Fibroblast of skin of scalp (primary cell): ENCODE results near the gene PCDHGB3. TPM values are rescaled to one million over a fixed set of nuclear protein-coding genes. Genes with fewer than 3 reads are reported as not detected.
A peak's percentile ranks its signal among the peaks of the same experiment; 100 is the strongest.
"Not testable (repeated sequence)": the region's sequence is repeated elsewhere in the genome, so short reads cannot be mapped to it uniquely, and the experiment has no call there.

ENCODE experiments used
- DNase-seq: peaks from one replicate; pipeline ENCODE4 v3.0.0-alpha.2; 2013
- polyA plus RNA-seq, 2 experiments: library from polyadenylated mRNA; unstranded; fragments of 120-200 nt; gene quantifications; one replicate each; pipeline ENCODE4 v1.2.1, GENCODE V29; 2013; ENCODE audit not compliant: insufficient read length in 2 of 2

The PCDHGB3 gene
- 3.0 TPM for polyA plus RNA-seq (2013, experiment 1 of 2; ENCODE audit: insufficient read length)
- 2.6 TPM for polyA plus RNA-seq (2013, experiment 2 of 2; ENCODE audit: insufficient read length)

DNA sequence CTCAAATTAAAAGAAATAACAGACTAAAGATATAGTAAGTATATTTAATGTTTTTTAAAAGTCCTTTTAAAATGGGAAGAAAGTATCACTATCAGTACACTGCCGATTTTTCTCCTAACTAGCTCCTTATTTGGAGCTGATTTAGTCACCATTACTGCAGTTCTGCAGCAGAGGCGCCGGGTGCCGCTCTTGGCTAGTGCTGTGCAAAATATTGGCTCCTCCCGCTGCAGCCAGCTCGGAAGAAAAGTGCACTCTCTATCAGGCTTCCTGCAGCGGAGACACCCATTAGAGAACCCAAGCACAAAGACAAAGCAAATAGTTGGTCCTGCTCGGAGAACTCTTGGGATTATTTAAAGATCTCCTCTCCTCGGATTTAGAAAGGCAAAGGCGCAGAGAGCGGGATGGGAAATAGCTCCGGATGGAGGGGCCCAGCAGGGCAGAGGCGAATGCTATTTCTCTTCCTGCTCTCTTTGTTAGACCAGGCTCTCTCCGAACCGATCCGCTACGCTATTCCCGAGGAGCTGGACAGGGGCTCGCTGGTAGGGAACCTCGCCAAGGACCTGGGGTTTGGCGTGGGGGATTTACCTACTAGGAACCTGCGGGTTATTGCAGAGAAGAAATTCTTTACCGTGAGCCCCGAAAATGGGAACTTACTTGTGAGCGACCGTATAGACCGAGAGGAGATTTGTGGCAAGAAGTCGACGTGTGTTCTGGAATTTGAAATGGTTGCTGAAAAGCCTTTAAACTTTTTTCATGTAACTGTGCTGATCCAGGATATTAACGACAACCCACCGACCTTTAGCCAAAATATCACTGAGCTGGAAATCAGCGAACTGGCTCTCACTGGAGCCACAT is at the start of gene PCDHGB3:
Gene PCDHGB3 (plus strand): TSS at position 249 of the 855 bp plus-strand sequence. CDS start 153 bp downstream, at position 402.
- peak; percentile 66 for DNase-seq

GRCh38 chr5:141322261-141322660 is 47.8 kb upstream of the PCDHGB3 start:
- DNase-seq = no peak

DNA sequence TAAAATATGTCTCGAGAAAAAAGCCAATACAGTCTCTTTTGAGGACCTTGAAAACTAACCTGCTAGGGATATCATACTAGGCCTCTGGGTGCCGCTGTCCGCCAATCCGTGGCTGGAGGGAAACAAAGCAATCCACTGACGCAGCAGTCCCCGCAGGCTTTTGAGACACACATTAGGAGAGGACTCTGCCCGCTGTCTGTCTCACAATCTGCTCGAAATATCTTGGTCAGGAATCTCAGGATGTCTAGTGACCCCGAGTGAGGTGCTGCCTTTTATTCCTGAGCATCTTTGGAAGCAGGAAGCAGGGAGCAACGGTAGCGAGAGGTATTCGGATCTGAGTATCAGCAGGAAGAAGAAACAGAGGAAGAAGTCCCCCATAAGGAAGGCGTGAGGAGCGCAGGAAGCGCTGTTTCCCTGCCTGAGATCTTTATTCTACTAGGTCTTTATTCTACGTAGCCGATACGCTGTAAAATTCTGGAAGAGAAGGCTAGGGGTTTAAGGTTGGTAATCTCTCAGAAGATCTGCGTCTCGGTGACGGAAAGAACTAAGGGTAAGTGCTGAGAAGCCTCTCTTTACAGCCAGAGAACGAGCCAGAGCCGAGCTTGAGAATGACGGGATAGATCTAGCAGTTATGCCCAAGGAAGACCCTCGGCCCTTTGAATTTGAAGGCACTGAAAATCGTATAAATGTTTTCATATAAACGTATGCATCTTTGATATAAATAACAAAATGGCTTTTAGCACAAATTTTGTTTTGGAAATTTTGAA is 43.8 kb upstream of the PCDHGB3 start:
- DNase-seq = peak; percentile 76

DNA sequence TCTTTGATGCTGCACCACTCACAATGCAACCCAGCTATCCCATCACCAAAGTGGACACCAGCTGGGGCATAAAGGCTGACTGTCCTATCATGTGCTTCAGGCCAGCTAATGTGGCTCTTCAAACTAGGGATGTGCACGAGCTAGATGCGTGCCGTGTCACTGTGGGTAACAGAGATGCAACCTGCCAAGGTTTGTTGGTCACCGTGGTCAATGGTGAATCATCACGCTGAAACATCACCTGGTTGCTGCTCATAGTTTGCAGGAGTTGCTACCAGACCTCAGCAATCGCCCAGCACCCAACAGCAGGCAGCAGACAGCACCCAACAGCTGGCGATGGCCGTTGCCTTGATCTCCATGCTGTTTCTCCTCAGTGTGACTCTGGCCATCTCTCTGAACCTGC is 41.8 kb upstream of the PCDHGB3 start:
- no peak for DNase-seq

GRCh38 chr5:141330299-141331080 is 39.6 kb upstream of the PCDHGB3 start, which contains the start of gene PCDHGA1:
PCDHGA1 (plus strand) TSS chr5:141330514.
- peak; percentile 36 for DNase-seq

- DNase-seq = not testable (repeated sequence)
Observed at GRCh38 chr5:141332571-141332970, 37.5 kb upstream of the PCDHGB3 start.

GRCh38 chr5:141338538-141339306 is 31.3 kb upstream of the PCDHGB3 start, which contains the start of gene PCDHGA2:
PCDHGA2 (plus strand) TSS chr5:141338760.
- DNase-seq = peak; percentile 65

DNA sequence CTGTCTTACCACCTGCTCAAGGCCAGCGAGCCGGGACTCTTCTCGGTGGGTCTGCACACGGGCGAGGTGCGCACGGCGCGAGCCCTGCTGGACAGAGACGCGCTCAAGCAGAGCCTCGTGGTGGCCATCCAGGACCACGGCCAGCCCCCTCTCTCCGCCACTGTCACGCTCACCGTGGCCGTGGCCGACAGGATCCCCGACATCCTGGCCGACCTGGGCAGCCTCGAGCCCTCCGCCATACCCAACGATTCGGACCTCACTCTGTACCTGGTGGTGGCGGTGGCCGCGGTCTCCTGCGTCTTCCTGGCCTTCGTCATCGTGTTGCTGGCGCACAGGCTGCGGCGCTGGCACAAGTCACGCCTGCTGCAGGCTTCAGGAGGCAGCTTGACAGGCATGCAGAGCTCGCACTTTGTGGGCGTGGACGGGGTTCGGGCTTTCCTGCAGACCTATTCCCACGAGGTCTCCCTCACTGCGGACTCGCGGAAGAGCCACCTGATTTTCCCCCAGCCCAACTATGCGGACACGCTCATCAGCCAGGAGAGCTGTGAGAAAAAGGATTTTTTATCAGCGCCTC is 29.2 kb upstream of the PCDHGB3 start:
- not testable (repeated sequence) for DNase-seq

DNA sequence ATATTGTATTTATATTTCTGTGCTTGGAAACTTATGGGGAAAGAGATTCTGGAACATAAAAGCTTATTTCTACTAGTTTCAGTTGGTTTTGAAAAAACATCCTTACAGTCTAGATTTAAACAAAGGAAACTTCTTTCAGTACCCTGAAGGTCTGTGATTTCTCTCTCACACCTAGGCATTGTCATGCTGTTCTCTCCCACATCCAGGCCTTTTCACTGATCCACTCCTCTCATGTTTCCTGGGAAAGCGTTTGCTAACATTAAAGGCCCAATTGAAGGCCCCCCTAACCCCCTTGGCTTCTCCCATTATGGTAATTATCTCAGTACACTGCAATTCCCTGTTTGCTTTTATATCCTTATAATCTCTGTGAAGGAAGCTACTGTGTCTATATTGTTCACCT is 27.3 kb upstream of the PCDHGB3 start:
- no peak for DNase-seq

GRCh38 chr5:141343242-141343952 is 26.6 kb upstream of the PCDHGB3 start, which contains the start of gene PCDHGA3:
PCDHGA3 (plus strand) TSS chr5:141343829; CDS start chr5:141344034, 205 bp downstream.
- DNase-seq = peak; percentile 64

DNA sequence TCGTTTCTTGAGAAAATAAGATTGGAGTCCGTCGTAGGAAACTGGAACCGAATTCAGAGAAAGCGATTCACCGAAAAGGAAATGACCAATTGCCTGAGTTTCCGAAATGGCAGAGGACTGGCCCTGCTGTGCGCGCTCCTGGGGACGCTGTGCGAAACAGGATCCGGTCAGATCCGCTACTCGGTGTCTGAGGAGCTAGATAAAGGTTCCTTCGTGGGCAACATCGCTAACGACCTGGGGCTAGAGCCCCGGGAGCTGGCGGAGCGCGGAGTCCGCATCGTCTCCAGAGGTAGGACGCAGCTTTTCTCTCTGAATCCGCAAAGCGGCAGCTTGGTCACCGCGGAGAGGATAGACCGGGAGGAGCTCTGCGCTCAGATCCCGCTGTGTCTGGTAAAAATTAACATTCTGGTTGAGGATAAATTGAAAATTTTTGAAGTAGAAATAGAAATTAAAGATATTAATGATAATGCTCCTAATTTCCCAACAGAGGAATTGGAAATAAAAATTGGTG is 26.0 kb upstream of the PCDHGB3 start:
- no peak for DNase-seq

DNA sequence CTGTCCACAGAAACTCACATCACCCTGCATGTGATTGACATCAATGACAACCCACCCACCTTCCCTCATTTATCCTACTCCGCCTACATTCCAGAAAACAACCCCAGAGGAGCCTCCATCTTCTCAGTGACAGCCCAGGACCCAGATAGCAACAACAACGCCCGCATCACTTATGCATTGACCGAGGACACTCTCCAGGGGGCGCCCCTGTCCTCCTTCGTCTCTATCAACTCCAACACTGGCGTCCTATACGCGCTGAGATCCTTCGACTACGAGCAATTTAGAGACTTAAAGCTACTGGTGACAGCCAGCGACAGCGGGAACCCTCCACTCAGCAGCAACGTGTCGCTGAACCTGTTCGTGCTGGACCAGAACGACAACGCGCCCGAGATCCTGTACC is 24.7 kb upstream of the PCDHGB3 start:
- DNase-seq = no peak

- DNase-seq = not testable (repeated sequence)
Observed at GRCh38 chr5:141346017-141346416, 24.0 kb upstream of the PCDHGB3 start.

GRCh38 chr5:141349917-141350619 is 20.0 kb upstream of the PCDHGB3 start, which contains the start of gene PCDHGB1:
PCDHGB1 (plus strand) TSS chr5:141350099; CDS start chr5:141350261, 162 bp downstream.
- peak; percentile 60 for DNase-seq

DNA sequence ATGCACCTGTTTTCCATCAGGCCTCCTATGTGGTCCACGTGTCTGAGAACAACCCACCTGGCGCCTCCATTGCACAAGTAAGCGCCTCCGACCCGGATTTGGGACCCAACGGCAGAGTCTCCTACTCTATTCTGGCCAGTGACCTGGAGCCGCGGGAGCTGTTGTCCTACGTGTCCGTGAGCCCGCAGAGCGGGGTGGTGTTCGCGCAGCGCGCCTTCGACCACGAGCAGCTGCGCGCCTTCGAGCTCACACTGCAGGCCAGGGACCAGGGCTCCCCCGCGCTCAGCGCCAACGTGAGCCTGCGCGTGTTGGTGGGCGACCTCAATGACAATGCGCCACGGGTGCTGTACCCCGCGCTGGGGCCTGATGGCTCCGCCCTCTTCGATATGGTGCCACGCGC is 18.5 kb upstream of the PCDHGB3 start:
- no peak for DNase-seq

DNA sequence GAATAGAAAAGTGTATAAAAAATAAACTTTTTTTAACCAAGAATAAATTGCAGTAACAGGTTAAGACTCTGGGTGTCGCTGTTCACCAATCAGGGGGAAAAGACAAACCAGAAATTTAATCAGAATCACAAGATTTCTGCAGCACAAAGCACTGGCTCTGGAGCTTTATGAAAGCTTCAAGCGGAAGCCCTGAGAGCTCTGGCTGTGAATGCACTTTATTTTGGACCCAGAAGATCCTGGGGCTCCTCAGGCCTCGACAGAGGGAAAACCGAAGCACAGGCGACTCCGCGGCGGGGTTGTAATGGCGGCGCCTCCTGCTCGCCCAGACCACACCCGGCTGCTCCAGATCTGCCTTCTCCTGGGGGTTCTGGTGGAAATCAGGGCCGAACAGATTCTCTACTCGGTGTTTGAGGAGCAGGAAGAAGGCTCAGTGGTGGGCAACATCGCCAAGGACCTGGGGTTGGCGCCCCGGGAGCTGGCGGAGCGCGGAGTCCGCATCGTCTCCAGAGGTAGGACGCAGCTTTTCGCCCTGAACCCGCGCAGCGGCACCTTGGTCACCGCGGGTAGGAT is 15.1 kb upstream of the PCDHGB3 start, which contains the start of gene PCDHGA4:
Gene PCDHGA4 (plus strand): TSS at position 122 of the 570 bp plus-strand sequence. CDS start 87 bp downstream, at position 209.
- peak; percentile 27 for DNase-seq

- no peak for DNase-seq
Observed at GRCh38 chr5:141355641-141356040, 14.4 kb upstream of the PCDHGB3 start.

- no peak for DNase-seq
Observed at GRCh38 chr5:141356133-141356532, 13.9 kb upstream of the PCDHGB3 start.

DNA sequence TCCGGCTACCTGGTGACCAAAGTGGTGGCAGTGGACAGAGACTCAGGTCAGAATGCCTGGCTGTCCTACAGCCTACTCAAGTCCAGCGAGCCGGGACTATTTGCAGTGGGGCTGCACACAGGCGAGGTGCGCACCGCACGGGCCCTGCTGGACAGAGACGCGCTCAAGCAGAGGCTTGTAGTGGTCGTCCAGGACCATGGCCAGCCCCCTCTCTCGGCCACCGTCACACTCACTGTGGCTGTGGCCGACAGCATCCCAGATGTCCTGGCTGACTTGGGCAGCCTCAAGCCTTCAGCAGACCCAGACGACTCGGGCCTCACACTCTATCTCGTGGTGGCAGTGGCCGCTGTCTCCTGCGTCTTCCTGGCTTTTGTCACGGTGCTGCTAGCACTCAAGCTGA is 13.1 kb upstream of the PCDHGB3 start:
- DNase-seq = no peak
